IPS-18a (cell line): ENCODE measurements around the gene RAB3GAP2.
"Not testable (repeated sequence)": the region's sequence is repeated elsewhere in the genome, so short reads cannot be mapped to it uniquely, and the experiment has no call there.

Source experiments
- H3K27ac ChIP-seq: one replicate; pipeline ENCODE4 v1.5.1; 2013; ENCODE audit warnings: low read length
- H3K27me3 ChIP-seq: one replicate; pipeline ENCODE4 v1.6.1; 2013; ENCODE audit warnings: mild to moderate bottlenecking, low read length; ENCODE audit not compliant: control insufficient read depth, insufficient read depth
- H3K36me3 ChIP-seq: one replicate; pipeline ENCODE4 v1.6.1; 2013; ENCODE audit warnings: low read depth, low read length; ENCODE audit not compliant: control insufficient read depth
- H3K4me1 ChIP-seq: one replicate; pipeline ENCODE4 v1.6.1; 2013; ENCODE audit warnings: low read depth, low read length; ENCODE audit not compliant: control insufficient read depth
- H3K4me3 ChIP-seq: one replicate; pipeline ENCODE4 v1.5.1; 2013; ENCODE audit warnings: low read length
- H3K9ac ChIP-seq: one replicate; pipeline ENCODE4 v1.6.1; 2013; ENCODE audit warnings: mild to moderate bottlenecking, low read length, moderate library complexity
- H3K9me3 ChIP-seq: one replicate; pipeline ENCODE4 v1.6.1; 2013; ENCODE audit warnings: low read depth, low read length; ENCODE audit not compliant: control insufficient read depth

Gene RAB3GAP2

DNA sequence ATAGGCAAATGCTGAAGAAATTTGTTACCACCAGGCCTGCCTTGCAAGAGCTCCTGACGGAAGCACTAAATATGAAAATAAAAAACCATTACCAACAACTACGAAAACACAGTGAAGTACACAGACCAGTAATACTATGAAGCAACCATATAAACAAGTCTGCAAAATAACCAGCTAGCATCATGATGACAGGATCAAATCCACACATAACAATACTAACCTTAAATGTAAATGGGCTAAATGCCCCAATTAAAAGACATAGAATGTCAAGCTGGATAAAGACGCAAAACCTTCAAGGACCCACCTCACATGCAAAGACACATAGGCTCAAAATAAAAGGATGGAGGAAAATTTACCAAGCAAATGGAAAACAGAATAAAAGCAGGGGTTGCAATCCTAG lies 16.1 kb downstream of the RAB3GAP2 start:
- H3K27ac ChIP-seq, H3K4me3 ChIP-seq, H3K4me1 ChIP-seq, H3K9me3 ChIP-seq, H3K9ac ChIP-seq, H3K27me3 ChIP-seq: not testable (repeated sequence)
- H3K36me3 ChIP-seq, result peaks cover 13% of the 10 kb centered on the region

GRCh38 chr1:220255204-220255603 lies 17.0 kb downstream of the RAB3GAP2 start:
- Histone ChIP-seq H3K4me1 (peaks cover 5% of the 10 kb centered on the region), H3K27me3 (no peaks in the 10 kb centered on the region), H3K27ac (no peak overlapping the region), H3K9ac (no peak overlapping the region), H3K9me3 (peaks cover 16% of the 10 kb centered on the region), H3K36me3 (peaks cover 16% of the 10 kb centered on the region), H3K4me3 (no peak overlapping the region)

GRCh38 chr1:220253290-220253689 lies 19.0 kb downstream of the RAB3GAP2 start:
- H3K9me3 ChIP-seq, result peaks cover 31% of the 10 kb centered on the region
- not testable (repeated sequence) for H3K4me1 ChIP-seq

DNA sequence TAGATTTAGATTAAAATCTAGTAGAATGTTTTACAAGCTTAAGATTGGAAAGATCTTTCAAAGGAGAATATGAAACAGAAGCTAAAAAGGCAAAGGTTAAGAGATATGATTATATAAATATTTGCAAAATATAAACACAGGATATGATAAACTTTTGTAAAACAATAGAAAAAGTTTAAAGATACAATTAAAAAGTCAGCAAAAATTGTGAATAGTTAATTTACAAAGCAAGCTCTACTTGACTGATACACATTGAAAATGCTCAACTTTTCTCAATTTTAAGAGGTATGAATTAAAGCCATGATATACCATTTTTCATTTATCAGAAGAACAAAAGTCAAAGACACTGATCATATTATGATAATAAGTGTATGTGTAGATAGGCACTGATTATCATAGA lies 21.0 kb downstream of the RAB3GAP2 start:
- Histone ChIP-seq H3K36me3 (peaks cover 19% of the 10 kb centered on the region), H3K4me1 (peaks cover 5% of the 10 kb centered on the region), H3K4me3 (no peak overlapping the region), H3K9ac (no peak overlapping the region), H3K9me3 (peaks cover 33% of the 10 kb centered on the region), H3K27me3 (no peaks in the 10 kb centered on the region), H3K27ac (no peak overlapping the region)

More at GRCh38 chr1:220253290-220253689, 19.0 kb downstream of the RAB3GAP2 start:
- not testable (repeated sequence) for H3K27ac ChIP-seq, H3K9ac ChIP-seq, H3K4me3 ChIP-seq, H3K27me3 ChIP-seq
- peaks cover 19% of the 10 kb centered on the region for H3K36me3 ChIP-seq

DNA sequence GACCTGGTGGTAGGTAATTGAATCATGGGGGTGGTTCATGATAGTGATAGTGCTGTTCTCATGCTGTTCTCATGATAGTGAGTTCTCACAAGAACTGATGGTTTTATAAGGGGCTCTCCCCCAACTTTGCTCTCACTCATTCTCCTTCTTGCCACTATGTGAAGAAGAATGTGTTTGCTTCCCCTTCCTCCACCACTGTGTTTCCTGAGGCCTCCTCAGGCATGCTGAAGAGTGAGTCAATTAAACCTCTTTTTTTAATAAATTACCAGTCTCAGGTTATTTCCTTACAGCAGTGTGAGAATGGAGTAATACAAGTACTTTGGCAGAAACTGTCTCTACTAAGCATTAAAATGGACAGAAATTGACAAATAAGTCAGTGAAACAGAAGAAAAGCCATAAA lies 21.6 kb downstream of the RAB3GAP2 start:
- peaks cover 33% of the 10 kb centered on the region for H3K9me3 ChIP-seq
- no peak overlapping the region for H3K4me3 ChIP-seq
- H3K4me1 ChIP-seq, result no peaks in the 10 kb centered on the region
- no peak overlapping the region for H3K27ac ChIP-seq
- H3K27me3 ChIP-seq, result no peaks in the 10 kb centered on the region
- H3K9ac ChIP-seq, result no peak overlapping the region
- H3K36me3 ChIP-seq, result peaks cover 19% of the 10 kb centered on the region

DNA sequence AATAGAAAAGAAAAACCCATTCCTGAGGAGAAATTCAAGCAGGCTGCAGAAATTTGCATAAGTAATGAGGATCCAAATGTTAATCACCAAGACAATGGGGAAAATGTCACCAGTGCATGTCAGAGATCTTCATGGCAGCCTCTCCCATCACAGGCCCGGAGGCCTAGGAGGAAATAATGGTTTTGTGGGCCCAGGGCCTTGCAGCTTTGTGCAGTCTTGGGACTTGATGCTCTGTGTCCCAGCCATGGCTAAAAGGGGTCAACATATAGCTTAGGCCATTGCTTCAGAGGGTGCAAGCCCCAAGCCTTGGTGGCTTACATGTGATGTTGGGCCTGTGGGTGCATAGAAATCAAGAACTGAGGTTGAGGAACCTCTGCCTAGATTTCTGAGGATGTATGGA lies 22.7 kb downstream of the RAB3GAP2 start:
- Histone ChIP-seq H3K4me3 (no peak overlapping the region), H3K4me1 (peaks cover 3% of the 10 kb centered on the region), H3K9me3 (peaks cover 33% of the 10 kb centered on the region), H3K36me3 (peaks cover 19% of the 10 kb centered on the region), H3K9ac (no peak overlapping the region), H3K27me3 (no peaks in the 10 kb centered on the region), H3K27ac (no peak overlapping the region)

DNA sequence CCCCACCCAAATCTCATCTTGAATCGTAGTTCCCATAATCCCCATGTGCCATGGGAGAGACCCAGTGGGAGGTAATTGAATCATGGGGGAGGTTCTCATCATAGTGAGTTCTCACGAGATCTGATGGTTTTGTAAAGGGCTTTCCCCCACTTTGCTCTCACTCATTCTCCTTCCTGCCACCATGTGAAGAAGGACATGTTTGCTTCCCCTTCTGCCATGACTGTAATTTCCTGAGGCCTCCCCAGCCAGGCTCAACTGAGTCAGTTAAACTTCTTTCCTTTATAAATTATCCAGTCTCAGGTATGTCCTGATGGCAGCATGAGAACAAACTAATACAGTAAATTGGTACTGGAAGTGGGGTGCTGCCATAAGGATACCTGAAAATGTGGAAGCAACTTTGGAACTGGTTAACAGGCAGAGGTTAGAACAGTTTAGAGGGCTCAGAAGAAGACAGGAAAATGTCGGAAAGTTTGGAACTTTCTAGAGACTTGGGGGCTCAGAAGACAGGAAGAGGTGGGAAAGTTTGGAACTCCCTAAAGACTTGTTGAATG lies 23.5 kb downstream of the RAB3GAP2 start:
- H3K27me3 ChIP-seq, H3K4me3 ChIP-seq: not testable (repeated sequence)

DNA sequence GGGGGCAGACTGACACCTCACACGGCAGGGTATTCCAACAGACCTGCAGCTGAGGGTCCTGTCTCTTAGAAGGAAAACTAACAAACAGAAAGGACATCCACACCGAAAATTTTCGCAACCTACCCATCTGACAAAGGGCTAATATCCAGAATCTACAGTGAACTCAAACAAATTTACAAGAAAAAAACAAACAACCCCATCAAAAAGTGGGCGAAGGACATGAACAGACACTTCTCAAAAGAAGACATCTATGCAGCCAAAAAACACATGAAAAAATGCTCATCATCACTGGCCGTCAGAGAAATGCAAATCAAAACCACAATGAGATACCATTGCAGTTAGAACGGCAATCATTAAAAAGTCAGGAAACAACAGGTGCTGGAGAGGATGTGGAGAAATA lies 26.4 kb downstream of the RAB3GAP2 start:
- not testable (repeated sequence) for H3K27ac ChIP-seq, H3K27me3 ChIP-seq, H3K9ac ChIP-seq, H3K4me1 ChIP-seq, H3K4me3 ChIP-seq, H3K36me3 ChIP-seq
- H3K9me3 ChIP-seq, result peaks cover 23% of the 10 kb centered on the region

More for the DNA sequence above, 23.5 kb downstream of the RAB3GAP2 start:
- H3K36me3 ChIP-seq, result peaks cover 19% of the 10 kb centered on the region
- H3K9ac ChIP-seq, H3K27ac ChIP-seq, H3K4me1 ChIP-seq: not testable (repeated sequence)
- peaks cover 33% of the 10 kb centered on the region for H3K9me3 ChIP-seq

DNA sequence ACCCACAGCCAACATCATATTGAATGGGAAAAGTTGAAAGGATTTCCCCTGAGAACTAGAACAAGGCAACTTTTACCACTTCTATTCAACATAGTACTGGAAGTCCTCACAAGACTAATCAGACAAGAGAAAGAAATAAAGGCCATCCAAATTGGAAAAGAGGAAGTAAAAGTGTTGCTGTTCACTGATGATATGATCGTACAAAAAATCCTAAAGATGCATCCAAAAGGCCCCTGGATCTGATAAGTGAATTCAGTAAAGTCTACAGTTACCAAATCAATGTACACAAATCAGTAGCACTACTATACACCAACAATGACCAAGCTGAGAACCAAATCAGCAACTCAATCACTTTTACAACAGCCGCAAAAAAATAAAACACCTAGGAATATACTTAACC lies 28.3 kb downstream of the RAB3GAP2 start:
- Histone ChIP-seq H3K4me3 (no peak overlapping the region), H3K27ac (no peak overlapping the region), H3K9ac (no peak overlapping the region), H3K4me1 (peaks cover 5% of the 10 kb centered on the region), H3K9me3 (peaks cover 8% of the 10 kb centered on the region), H3K27me3 (no peaks in the 10 kb centered on the region), H3K36me3 (no peaks in the 10 kb centered on the region)

GRCh38 chr1:220241072-220241663 lies 31.1 kb downstream of the RAB3GAP2 start:
- H3K27ac ChIP-seq, result no peak overlapping the region
- H3K9ac ChIP-seq, result no peak overlapping the region
- no peaks in the 10 kb centered on the region for H3K36me3 ChIP-seq
- no peak overlapping the region for H3K4me3 ChIP-seq
- no peaks in the 10 kb centered on the region for H3K27me3 ChIP-seq
- H3K9me3 ChIP-seq, result no peaks in the 10 kb centered on the region
- H3K4me1 ChIP-seq, result peaks cover 5% of the 10 kb centered on the region

GRCh38 chr1:220239966-220240365 lies 32.3 kb downstream of the RAB3GAP2 start:
- Histone ChIP-seq H3K9ac (no peak overlapping the region), H3K27me3 (no peaks in the 10 kb centered on the region), H3K9me3 (no peaks in the 10 kb centered on the region), H3K27ac (no peak overlapping the region), H3K4me3 (no peak overlapping the region), H3K36me3 (no peaks in the 10 kb centered on the region), H3K4me1 (peaks cover 15% of the 10 kb centered on the region)

- H3K4me1 ChIP-seq, result peaks cover 13% of the 10 kb centered on the region
These were observed 33.0 kb downstream of the RAB3GAP2 start for GRCh38 chr1:220239213-220239612.

More at GRCh38 chr1:220239213-220239612, 33.0 kb downstream of the RAB3GAP2 start:
- H3K27ac ChIP-seq, result no peak overlapping the region
- H3K36me3 ChIP-seq, result no peaks in the 10 kb centered on the region
- no peaks in the 10 kb centered on the region for H3K9me3 ChIP-seq
- H3K27me3 ChIP-seq, result no peaks in the 10 kb centered on the region
- no peak overlapping the region for H3K4me3 ChIP-seq
- H3K9ac ChIP-seq, result no peak overlapping the region
